NCI-H128 (cell line): Measurements from ENCODE around the gene MACROD2.

Experiments used
- DNase-seq: peaks from one replicate; lab custom pipeline; 2025; ENCODE audit not compliant: unreplicated experiment; lab: John Stamatoyannopoulos, UW

The MACROD2 gene

DNA sequence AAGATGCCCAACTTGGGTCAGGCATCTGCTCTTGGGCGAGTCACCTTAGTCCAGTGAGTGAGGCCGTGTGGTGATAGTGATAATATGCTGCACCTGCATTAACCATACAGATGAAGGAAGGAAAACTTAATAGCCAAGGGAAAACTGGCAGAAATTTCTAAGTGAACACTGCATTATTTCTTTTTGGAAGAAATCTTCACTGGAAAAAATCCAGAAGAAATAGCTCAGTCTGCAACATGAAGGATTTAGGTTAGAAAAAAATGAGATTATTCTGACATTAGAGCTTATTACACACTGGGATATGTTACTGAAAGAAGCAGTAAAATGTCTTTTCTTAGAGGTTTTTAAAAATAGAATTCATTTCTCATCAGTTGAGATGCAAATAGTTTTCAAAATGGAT, 1630.7 kb downstream of the MACROD2 start:
- no peak for DNase-seq

DNA sequence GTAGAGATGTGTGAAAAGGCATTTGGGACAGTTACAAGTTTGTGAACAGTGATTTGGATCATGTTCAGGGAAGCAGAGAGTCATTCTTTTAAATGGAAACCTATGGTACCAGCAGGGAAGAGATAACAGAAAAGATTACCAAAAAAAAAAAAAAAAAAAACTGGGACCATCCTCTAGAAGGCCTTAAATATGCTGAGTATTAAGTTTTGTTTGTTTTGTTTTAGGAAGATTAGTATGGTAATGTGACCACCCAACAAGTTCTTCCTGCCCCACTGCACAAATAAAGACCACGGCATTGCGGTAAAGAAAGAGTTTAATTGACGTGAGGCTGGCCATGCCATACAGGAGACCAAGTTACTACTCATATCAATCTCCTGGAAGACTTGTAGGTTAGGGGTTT, 1631.8 kb downstream of the MACROD2 start:
- no peak for DNase-seq

DNA sequence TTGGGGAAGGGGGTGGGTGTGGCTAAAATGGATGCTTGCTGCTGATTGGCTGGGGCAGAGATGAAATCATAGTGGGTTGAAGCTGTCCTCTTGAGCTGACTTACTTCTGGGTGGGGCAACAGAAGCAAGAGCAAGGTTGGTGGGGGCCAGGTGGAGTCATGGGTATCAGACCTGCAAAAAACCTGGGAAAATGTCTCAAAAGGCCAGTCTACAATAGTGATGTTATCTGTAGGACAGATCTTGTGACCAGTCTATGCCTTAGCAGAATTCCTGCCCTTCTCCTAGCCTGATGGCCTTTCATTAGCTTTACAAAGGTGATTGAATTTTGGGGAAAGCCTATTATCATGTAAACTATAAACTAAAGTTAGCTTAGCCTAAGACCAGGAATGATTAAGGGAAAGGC, 1632.2 kb downstream of the MACROD2 start:
- no peak for DNase-seq

DNA sequence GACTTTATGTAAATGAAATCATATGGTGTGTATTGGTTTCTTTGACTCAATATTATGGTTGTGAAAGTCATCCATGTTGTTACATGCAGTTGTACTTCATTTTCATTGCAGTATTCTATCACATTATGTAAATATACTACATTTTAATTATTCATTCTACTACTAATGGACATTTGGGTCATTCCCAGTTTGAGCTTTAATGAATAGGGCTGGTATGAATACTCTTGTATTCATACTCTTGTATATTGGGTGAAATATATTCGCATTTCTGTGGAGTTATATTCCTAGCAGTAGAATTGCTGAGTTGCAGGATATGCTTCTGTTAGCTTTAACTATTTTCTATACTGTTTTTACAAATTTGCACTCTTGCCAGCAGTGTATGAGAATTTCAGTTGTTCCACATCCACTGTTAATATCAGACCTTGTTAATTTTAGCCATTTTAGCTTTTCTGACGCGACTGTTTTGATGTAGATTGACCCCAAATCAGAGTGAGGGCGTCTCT, 1633.6 kb downstream of the MACROD2 start:
- DNase-seq: no peak

DNA sequence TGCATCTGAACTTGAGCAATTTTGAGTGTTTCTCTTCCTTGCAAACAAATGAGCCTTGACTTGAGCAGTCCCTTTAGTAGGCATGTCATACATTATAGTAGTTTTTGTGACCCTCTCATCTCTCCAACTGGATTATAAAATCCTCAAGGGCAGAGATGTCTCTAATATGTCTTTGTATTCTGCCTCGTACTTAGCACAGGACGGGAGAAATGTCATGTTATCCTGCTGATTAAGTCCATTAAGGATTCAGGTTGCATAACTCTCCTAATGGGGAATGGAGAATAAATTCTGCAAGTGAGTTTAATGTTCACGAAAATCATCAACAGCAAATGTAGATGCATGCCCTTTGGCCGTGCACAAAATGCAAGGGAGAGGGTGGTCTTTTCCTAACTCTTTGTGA, 1635.0 kb downstream of the MACROD2 start:
- DNase-seq: no peak

DNA sequence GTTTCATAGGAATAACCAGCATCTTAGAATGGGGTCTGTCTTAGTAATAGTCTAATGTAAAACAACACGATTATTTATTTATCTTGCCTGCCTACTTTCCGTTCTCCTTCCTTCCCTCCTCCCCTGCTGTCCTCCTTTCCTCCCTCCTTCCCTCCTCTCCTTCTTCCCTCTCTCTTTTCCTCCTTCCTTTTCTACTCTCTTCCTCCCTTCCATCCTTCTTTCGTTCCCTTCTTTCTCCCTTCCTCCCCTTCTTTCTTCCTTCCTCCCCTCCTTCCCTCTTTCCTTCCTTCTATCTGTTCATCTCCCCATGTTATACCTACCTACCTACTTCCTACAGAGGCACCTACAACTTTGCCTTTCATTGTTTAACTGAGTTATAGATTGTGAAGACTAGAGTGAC, 1637.4 kb downstream of the MACROD2 start:
- DNase-seq: no peak

DNA sequence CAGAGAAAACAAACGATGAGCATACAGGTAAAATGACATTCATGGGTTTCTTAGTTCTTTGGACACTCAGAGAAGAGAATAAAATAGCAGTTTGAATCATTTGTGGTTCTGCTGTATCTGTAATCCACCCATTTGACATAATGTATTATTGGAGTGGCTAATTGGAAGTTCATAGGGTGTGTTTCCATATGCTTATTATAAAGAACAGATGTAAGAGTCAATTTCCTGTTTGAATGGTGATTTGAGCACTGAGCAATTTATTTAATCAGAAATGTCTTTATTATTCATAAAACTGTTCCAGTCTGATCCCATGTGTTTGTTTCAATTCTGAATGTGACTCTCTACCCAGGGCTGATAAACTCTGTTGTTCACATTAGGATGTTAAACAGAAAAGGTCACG, 1638.8 kb downstream of the MACROD2 start:
- no peak for DNase-seq

DNA sequence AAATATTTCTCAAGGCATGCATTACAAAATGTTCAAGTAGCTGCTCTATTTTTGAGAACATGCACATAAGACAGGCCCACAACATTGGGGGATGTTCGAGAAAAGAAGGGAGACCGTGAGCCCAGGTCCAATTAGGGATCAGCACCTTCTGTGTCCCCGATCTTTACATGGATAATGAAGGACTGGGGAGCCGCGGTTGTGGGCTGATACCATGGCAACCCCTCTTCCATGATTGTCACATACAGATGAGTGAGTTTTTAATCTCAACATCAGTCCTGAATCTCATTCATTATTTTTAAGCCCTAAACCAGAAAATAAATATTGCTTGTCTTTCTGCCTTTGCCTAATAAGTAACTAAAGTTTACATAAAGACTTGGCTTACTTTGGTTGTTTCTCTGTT, 1642.2 kb downstream of the MACROD2 start:
- no peak for DNase-seq

DNA sequence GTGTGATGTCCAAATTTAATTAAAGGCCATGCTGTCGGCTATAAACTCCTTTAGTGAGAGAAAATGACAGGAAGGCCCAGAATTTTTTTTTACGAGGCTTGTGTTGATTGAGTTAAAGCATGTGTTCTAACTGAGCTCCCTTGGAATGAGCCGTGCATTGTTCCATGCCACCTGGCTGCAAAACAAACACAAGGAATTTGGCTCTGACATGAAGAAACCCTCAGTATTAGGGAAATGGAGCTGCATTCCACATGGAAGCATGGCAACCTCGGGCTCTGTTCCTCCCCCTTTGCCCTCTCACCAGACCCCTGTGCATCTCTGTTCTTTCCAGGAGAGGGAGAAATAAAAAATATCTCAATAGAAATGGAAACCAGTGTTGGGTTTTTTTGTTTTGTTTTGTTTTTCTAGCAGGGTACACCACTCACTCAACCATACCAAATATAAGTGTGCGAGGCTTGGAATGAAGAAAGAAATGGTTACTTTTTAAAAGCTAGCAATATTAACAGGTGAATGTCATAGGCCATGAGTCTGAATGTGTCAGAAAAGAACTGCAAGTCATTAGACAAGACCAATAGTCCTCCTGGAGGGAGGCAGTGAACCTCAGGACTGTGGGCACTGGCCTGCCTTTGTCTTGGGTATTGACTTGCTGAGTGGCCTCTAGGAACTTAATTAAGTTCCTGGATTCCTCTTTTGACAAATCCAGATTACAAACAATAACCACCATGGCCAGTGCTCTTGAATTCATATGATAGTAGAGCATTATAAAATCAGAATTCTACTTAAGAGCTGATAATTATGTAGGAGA, 1642.8 kb downstream of the MACROD2 start:
- no peak for DNase-seq

DNA sequence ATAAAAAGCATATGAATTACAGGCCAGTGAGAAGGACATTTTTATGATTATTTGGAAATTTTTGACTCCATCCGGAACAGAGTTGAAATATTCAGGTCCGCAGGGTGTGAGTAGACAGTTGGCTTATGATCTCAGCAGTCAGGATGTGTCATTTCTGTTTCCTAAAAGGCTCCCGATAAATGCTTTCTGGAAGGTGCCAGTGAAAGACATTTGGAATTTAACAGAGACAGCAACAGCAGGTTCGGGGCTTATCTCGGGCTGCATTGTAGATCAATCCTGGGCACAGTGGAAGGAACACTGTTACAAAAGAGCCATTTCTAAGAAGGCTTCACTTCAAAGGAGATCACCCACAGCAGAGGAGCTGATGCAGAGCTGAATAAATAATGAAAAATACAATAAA, 1643.5 kb downstream of the MACROD2 start:
- no peak for DNase-seq

DNA sequence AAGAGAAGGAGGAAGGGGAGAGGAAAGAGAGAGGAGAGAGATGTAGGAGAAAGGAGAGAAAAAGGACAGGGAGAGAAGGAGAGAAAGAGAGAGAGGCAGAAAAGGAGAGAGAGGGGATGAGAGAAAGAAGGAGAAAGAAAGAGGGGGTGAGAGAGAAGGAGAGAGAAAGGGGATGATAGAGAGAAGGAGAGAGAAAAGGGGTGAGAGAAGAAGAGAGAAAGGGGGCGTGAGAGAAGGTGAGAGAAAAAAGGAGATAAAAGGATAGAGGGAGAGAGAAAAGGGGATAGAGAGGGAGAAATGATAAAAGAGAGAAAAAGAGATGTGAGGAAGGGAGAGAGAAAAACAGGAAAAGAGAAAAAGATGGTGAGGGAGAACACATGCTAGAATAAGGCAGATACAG, 1644.5 kb downstream of the MACROD2 start:
- no peak for DNase-seq

DNA sequence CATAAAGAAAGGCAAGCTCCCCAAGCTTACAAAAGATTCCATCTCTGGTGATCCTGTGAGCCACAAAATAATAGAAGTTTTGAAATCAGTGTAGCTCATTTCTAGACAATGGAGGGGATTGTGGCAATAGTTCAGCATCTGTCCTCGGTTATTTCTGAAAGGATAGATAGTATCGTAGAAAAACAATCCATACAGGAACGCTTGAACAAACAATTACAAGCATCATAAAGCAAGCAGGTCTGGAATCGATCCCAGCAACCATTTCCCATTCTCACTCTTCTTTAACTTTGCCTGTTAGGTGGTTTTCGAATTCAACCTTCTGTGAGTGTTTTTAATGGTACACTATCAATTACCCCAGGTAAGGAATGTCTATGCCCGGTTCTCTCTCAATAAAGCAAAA, 1646.8 kb downstream of the MACROD2 start:
- no peak for DNase-seq

DNA sequence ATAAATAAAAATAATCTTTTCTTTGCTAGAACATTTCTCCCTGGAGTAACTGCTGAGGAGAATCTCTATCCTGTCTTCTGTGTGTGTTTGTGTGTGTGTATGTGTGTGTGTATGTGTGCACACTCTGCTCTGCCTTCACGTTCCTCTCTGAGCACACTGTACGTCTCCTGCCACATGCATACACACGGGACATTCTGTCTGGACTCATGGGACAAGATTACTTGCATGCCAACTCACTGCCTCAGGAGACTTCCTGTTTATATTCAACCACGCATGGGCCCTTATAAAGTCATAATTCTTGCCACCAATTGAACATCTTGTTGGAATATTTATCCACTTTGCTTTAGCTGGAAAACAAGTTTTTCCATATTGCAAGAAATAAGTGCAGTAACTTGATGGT, 1647.4 kb downstream of the MACROD2 start:
- DNase-seq: no peak

DNA sequence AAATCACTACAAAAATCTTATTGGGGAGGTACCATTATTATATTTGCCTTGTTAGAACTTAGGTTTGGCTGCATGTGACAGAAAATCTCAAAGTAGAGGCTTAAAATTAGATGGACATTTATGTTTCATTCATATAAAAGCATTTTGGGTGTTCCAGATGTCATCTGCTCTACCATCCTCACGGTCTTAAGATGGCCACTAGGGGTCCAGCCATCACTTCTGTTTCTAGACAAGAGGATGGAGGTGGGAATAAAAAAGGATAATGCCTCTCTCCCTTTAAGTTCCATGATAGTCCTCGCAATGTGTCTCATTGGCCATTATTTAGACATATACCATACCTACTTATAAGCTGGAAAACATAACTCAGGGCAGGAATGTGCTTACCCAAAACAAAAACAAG, 1648.4 kb downstream of the MACROD2 start:
- DNase-seq: no peak

DNA sequence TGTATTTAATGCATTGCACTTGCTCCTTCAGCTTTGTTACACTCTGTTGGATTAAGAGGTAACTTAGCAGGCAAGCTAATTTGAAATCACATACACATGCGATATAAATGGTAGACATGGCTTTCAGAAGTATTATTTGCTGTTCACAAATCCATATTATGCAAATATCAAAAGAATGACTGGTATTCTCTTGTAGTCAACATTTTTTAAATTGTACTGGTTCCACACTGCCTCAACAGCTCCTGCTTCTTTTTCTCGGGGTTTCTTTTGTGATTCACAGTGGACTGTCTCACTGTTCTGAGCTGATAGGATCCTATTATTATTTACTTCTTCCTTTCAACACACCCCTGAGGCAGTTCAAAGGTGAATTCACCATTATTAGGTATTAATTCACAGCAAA, 1650.5 kb downstream of the MACROD2 start:
- DNase-seq: no peak

DNA sequence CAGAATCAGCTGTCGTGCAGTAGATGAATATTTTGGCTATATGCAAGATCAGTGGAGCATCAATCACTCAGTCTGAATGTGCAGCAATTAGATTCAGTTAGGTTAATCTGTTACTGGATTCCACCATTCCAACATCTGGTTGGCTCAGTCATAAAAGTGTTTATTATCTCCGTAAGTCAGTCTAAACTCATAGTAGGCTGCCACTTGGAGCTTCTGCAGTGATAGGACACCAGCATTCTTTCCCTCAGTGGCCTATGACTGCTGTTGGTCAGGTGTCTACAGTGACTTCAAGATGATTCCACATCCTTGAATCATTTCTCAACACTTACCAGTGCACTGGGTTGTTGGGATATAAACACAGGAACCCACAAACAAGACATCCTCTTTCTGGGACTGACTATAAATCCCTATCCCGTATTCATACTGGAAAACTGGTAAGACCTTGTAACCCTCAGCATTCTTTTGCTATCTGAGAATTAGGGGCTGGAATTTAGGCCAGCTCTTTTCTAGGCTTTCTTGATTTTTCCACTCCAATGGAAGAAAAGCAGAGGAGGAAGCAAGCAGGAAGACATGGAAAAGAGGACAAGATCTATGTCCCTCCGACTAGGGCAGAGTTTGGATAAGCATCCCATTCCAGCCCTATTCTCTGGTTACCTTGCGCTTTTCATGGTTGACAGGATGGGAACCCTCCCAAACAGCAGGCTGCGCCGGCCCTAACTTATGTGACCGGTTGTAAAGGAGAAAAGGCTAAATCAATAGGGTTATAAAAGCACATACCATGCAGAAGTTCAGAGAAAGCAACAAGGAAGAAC, 1658.3 kb downstream of the MACROD2 start:
- no peak for DNase-seq

DNA sequence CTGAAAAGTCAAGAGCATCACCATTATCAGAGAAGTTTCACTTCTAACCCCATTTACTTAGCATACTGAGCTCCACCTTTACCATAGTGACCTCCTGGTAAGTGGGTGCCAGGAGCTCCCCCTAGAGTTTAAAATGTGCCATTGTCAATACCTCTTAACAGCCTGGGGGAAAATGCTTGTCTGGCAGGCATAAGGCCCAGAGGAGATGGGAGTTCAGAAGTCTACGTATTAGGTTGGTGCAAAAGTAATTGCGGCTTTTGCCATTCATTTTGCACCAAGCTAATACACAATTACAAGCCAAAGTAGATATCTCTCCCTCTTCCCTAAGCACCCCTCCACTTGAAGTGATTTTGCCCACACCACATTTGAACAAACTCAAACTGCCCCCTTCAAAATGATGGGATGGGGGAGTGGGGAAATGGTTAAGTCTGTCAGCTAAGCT, 1658.9 kb downstream of the MACROD2 start:
- peak; percentile 6 for DNase-seq

DNA sequence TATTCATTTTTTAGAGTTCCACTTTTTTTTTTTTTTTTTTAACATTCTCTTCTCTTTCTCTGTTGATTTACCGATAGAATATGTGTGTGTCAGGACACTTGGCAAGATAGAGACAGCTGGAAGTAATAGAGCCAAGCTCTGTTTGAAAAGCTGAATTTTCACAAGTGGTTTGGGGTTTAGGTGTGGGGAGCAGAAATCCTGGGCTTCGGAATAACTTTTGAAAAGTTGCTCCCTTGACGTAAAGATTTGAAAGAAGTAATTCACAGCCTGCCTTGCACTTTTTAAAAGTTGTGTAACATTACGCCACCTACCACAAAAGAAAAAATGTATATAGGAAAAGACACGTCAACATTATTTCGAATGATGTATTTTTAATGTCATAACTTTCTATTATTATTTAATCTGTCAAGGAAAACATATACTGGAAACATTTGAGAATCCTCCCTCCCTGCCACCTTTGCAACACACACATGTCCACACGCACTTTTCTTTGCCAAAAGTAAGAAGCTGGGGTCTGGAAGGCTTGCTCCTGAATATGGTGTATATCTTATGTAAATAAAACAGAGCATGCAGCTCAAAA, 1660.1 kb downstream of the MACROD2 start:
- DNase-seq: no peak

DNA sequence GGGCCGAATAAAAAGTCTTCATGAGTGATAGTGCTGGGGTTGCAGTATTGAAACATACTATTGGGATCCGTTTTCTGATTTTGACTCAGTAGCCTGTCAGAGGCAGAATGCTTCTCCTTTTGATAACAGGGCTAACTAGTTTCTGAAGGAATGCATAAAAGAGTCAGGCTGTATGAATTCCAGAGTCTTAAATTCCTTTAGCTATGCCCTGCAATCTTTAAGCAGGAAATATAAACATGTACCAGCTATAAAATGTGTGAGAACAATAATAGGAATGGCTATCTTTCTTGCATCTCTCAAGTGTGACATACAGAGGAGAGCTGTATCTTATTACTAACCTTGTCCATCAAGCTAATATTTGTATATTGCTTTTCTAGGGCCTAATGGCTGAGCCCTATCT, 1660.8 kb downstream of the MACROD2 start:
- no peak for DNase-seq

DNA sequence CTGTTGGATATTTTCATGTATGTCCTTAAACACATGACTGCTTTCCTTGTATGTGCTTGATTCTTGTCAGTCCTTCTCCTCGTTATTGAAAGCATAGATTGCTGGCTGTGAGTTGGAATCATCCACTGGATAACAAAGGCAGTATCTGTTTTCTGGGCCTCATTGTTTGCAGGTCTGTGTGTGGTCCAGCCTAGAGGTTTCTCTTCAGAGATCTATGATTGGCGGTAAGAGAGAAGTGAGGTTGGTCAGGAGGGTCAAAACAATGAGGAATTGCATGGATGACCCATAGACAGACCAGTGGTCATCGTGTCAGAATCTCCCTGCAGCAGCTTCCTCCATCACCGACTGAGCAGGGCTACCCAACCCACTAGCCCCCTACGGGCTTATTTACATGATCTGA, 1663.0 kb downstream of the MACROD2 start:
- DNase-seq: no peak

DNA sequence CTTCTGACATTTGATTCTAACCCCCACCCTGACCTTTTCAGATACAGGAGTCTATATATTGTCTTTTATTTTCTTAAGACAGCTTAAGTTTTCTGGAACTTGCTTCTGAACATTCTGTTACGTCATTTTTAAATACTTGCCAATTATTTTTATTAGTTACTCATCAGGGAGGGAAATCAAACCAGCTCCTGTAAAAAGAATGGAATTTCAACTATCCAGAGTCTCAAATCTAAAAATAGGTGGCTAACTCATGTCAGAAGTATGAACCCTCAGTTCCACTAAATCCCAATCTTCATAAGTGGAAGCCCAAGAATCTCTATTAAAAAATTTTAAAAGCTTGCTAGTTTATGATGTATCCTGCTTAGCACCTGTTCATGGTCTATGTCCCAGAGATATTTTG, 1677.9 kb downstream of the MACROD2 start:
- DNase-seq: no peak
